Measurements from ENCODE around the gene AKAP13.
"Not testable (repeated sequence)": the region's sequence is repeated elsewhere in the genome, so short reads cannot be mapped to it uniquely, and the experiment has no call there.

AKAP13 gene

GRCh38 chr15:85412066-85412465, 31.7 kb downstream of the AKAP13 start:
- DNase-seq (ENCODE audit: low read depth), result peak; percentile 79

- DNase-seq (ENCODE audit: low read depth), result peak; percentile 97
Observed at GRCh38 chr15:85412956-85413854, 32.8 kb downstream of the AKAP13 start.

GRCh38 chr15:85414037-85414436, 33.6 kb downstream of the AKAP13 start:
- no peak for DNase-seq (ENCODE audit: low read depth)

- DNase-seq (ENCODE audit: low read depth), result peak; percentile 48
Observed at GRCh38 chr15:85414495-85414894, 34.1 kb downstream of the AKAP13 start.

- no peak for DNase-seq (ENCODE audit: low read depth)
Observed at GRCh38 chr15:85414991-85415390, 34.6 kb downstream of the AKAP13 start.

GRCh38 chr15:85415783-85416182, 35.4 kb downstream of the AKAP13 start:
- peak; percentile 66 for DNase-seq (ENCODE audit: low read depth)

GRCh38 chr15:85417276-85417675, 36.9 kb downstream of the AKAP13 start:
- no peak for DNase-seq (ENCODE audit: low read depth)

- peak; percentile 75 for DNase-seq (ENCODE audit: low read depth)
Observed at GRCh38 chr15:85419161-85419560, 38.8 kb downstream of the AKAP13 start.

GRCh38 chr15:85421116-85421925, 40.9 kb downstream of the AKAP13 start:
- DNase-seq (ENCODE audit: low read depth), result no peak

- DNase-seq (ENCODE audit: low read depth), result no peak
Observed at GRCh38 chr15:85422607-85423006, 42.2 kb downstream of the AKAP13 start.

GRCh38 chr15:85423256-85423655, 42.9 kb downstream of the AKAP13 start:
- no peak for DNase-seq (ENCODE audit: low read depth)

- no peak for DNase-seq (ENCODE audit: low read depth)
Observed at GRCh38 chr15:85424154-85424553, 43.8 kb downstream of the AKAP13 start.

- no peak for DNase-seq (ENCODE audit: low read depth)
Observed at GRCh38 chr15:85426481-85426880, 46.1 kb downstream of the AKAP13 start.

GRCh38 chr15:85427286-85428028, 47.1 kb downstream of the AKAP13 start:
- no peak for DNase-seq (ENCODE audit: low read depth)

- DNase-seq (ENCODE audit: low read depth), result no peak
Observed at GRCh38 chr15:85429522-85429921, 49.1 kb downstream of the AKAP13 start.

- no peak for DNase-seq (ENCODE audit: low read depth)
Observed at GRCh38 chr15:85430406-85431204, 50.2 kb downstream of the AKAP13 start.

- no peak for DNase-seq (ENCODE audit: low read depth)
Observed at GRCh38 chr15:85439996-85440395, 59.6 kb downstream of the AKAP13 start.

- no peak for DNase-seq (ENCODE audit: low read depth)
Observed at GRCh38 chr15:85440451-85440850, 60.0 kb downstream of the AKAP13 start.

- DNase-seq (ENCODE audit: low read depth), result not testable (repeated sequence)
Observed at GRCh38 chr15:85441854-85442253, 61.5 kb downstream of the AKAP13 start.

GRCh38 chr15:85443046-85443445, 62.6 kb downstream of the AKAP13 start:
- DNase-seq (ENCODE audit: low read depth), result no peak

- peak; percentile 63 for DNase-seq (ENCODE audit: low read depth)
Observed at GRCh38 chr15:85443593-85444087, 63.2 kb downstream of the AKAP13 start.

Measured in ELR (cell line).